Tracheal epithelial cell (primary cell): ENCODE results near the gene TRAPPC13. TPM values are rescaled to one million over a fixed set of nuclear protein-coding genes. Genes with fewer than 3 reads are reported as not detected.

Experiments used
- total RNA-seq: library from RNA; depleted of rRNA; stranded (reverse); fragments of >200 nt; gene quantifications from 2 replicates; pipeline ENCODE4 v1.2.1, GENCODE V29; 2014

TRAPPC13 gene
- 15.7 and 22.0 TPM in 2 replicates for total RNA-seq

GRCh38 chr5:65624571-65625555 is at the start of gene TRAPPC13, which contains the start of gene SHLD3:
Gene TRAPPC13 (plus strand): TSS chr5:65625027. CDS start chr5:65625061, 34 bp downstream.
Gene SHLD3 (plus strand): TSS chr5:65625027. CDS start chr5:65629588, 4,561 bp downstream.

DNA sequence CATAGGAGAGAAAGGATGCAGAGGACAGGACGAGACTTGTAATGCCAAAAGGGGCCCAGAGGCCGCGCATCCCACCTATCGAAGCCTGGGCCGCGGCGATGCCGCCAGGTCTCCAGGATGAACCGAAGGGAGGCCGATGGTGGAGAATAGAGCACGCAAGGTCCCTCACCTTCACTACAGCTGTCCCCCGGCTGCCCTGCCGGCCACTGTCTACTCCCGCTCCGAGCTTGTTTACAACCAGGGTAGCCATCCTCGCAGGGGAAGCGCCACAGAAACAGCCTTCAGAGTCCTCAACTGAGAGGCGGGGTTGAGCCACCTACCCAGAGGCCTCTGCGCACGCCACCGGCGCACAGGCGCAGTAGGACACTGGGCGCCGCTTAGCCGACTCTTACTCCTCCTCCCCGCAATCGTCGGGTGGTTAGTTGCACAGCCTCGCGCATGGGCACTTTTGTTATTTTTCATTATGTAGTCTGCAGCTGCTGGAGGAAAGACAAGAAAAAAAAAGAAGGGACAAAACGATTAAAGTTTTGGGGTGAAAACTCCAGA is 729 bp upstream of the TRAPPC13 start, which contains the start of gene TRIM23:
Gene TRIM23 (minus strand): TSS at position 309 of the 546 bp plus-strand sequence. CDS start 59 bp downstream, at position 250.

Other genes starting within 250 kb of the TRAPPC13 start
- gene ADAMTS6, start 143.1 kb upstream of the TRAPPC13 start, total RNA-seq = 17.1 and 34.0 TPM in 2 replicates
- gene CENPK, start 61.9 kb upstream of the TRAPPC13 start, total RNA-seq = 1.5 and 7.5 TPM in 2 replicates
- gene PPWD1, start 61.7 kb upstream of the TRAPPC13 start, total RNA-seq = 17.5 and 21.2 TPM in 2 replicates
- 18.3 and 18.8 TPM in 2 replicates for gene TRIM23, start 694 bp upstream of the TRAPPC13 start, total RNA-seq
- gene SHLD3, start within 50 bp of the TRAPPC13 start, total RNA-seq = 3.6 and 3.9 TPM in 2 replicates
- 7.5 and 12.3 TPM in 2 replicates for gene SGTB, start 97.1 kb downstream of the TRAPPC13 start, total RNA-seq
- 39.9 and 62.7 TPM in 2 replicates for gene NLN, start 97.2 kb downstream of the TRAPPC13 start, total RNA-seq